ENCODE data around the gene AGAP3. TPM values are rescaled to one million over a fixed set of nuclear protein-coding genes. Genes with fewer than 3 reads are reported as not detected.
A peak's percentile ranks its signal among the peaks of the same experiment; 100 is the strongest.

The AGAP3 gene
- polyA plus RNA-seq, 4 donors, result 56.0 to 71.1 (median 63.4) TPM

- no peak for DNase-seq (ENCODE audit: low read depth in 4 of 4, low spot score in 3 of 4)
Measured at GRCh38 chr7:151057506-151057988, 28.7 kb upstream of the AGAP3 start, which contains the start of gene CDK5. Gene CDK5, minus strand, starts transcription at chr7:151057897. Its CDS starts 49 bp downstream, at chr7:151057848.

DNA sequence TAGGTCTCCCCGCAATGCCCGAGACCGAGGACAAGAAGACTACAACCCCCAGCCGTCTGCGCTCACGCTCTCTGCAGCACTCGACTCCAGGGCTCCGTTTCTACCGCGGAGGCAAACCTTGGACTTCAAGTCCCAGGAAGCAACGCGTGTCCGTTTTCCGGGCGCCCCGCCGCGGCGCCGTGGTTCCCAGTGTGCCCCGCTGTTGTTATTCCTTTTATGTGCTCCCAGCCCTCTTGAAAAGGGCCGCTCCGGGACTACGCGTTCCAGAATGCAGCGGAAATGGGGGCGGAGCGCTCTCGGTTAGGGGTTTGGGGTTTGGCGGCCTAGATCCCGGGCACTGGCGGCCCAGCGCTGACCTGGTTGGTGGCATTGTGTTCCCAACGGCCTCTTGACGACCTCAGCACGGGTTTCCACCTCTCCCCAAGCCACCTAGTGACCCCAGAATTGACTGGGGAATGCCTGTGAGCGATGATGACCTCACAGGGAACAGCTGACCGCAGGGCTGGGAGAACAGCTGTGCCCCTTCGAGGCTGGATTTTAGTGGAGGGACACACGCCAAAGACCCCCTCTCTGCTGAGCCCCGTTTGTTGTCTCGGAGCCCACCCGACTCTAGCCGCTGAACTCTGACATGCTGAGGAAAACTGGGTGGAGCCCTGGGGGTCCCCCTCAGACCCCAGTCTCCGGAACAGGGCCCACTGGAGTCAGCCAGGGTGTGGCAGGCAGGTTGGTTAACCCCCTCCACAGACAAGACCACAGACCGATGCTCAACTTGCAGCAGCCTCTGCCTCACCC lies 28.1 kb upstream of the AGAP3 start:
- DNase-seq (ENCODE audit: low read depth in 4 of 4, low spot score in 3 of 4), result peak; percentile 95 to 99 (median 97)

DNA sequence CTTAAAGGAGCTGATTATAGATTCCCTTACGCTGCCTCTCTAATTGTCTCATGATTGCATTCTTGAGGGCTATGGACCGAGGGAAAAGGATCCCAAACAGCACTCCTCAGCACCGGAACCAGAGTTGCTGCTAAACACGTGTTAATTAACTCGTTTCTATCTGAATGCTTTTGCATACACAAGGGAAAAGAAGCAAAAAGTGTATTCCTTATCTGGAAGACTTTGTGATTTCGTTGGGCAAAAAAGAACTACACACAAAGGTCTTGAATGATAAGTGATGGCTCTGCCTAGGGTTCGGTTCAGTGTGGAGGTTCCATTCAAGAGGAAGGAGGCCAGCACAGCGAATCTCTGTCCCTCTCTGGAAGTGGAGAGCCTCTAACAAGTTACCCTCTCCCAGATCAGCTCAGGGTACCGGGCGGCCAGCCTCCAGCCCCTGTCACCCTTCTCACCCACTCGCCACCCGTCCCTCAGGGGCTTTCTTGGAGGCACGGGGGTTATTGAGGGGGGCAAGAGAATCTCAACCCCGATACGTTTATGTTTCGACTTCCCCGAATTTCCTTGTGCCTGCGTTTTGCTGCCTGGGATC lies 27.4 kb upstream of the AGAP3 start:
- DNase-seq (ENCODE audit: low read depth in 4 of 4, low spot score in 3 of 4), result peak in 1 of 4 donors; percentile 26

DNA sequence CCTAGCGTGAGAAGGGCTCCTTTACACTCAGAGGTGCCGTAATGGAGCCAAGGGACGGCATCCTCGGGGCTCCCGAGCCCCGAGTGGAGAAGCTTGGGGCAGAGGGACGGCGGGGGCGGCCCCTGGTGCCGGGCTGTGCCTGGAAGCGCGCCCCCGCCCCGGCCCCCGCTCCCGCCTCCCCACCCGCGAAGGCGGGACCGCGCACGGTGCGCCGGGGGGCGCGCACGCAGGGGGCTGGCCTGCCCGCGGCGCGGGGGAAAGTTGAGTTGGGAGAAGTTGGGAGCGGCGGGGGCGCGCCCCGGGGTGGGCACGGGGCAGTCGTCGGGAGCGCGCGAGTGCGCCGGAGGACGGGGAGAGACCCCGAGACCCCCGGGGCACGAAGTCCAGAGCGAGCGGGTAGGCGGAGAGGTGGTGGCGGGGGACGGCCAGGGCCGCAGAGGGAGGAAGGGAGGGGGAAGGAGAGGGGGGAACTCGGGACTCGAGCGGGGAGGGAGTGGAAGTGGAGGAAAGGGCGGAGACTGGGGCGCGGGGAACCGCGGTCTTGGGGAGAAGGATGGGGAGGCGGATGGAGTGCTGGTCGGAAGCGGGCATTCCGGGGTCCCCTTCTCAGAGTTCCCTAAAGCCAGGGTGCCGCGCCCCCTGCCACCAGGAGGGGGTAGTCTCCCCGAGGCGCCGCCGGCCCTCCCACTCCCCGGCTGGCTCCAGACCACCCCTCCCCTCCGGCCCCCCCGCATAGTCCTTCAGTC lies 26.7 kb upstream of the AGAP3 start, which contains the start of gene SLC4A2:
Gene SLC4A2 (plus strand): TSS at position 223 of the 746 bp plus-strand sequence. CDS start 2,399 bp downstream, outside the sequence.
- DNase-seq (ENCODE audit: low read depth in 4 of 4, low spot score in 3 of 4), result peak in 3 of 4 donors; percentile 65 to 73 (median 70)

DNA sequence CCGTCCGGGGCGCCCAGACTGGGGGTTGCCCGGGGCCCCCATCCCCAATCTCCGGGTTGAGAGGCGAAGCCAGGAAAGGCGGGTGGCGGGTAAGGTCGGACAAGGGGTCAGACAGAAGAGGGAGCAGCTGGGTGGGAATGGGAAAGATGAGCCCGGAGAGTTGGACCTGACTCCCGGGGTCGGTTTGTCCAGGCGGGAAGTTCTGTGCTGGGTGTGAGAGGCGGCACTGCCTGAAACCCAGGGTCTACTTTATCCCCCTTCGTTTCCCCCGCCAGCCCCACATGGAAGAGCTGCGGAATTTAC lies 26.2 kb upstream of the AGAP3 start:
- DNase-seq (ENCODE audit: low read depth in 4 of 4, low spot score in 3 of 4), result no peak

DNA sequence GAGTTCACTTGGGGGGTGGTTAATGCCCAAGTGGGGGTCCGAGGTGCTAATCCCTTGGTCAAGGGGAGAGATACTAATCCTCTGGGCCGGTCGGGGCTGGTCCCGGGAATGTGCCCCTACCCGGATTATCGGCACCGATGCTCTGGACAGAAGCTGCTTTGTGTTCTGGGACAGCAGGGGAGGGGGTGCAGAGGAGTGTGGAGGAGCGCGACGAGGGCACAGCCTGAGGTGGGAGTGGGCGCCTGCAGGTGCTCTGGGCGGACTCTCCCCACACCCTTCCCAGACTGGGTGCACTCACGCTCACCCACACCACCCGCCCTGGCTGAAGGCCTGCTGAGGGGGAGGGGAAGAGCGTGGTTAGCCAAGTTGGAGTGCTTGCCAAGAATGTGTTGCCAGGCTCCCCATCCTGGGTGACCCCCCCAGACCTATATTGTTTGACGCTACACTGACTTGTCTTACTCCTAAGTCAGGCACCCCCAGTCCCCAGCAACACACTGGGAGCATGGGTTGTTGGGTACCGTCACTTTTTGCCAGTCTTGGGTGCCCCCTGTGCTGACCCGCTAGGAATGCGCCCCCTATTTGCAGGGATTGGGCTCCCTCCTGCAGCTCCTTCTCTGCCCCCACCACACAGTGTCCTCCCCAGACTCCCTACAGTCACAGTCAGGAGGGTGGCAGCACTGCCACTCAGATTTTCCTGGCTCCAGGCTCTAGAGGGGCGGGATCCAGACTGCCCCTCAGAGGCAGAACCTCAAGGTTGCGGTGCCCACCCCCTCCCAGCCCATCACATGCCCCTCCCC lies 25.7 kb upstream of the AGAP3 start:
- DNase-seq (ENCODE audit: low read depth in 4 of 4, low spot score in 3 of 4), result no peak

- DNase-seq (ENCODE audit: low read depth in 4 of 4, low spot score in 3 of 4), result no peak
Measured at GRCh38 chr7:151061213-151062110, 24.8 kb upstream of the AGAP3 start.

- no peak for DNase-seq (ENCODE audit: low read depth in 4 of 4, low spot score in 3 of 4)
Measured at GRCh38 chr7:151062111-151062398, 24.2 kb upstream of the AGAP3 start.

- DNase-seq (ENCODE audit: low read depth in 4 of 4, low spot score in 3 of 4), result no peak
Measured at GRCh38 chr7:151062399-151063211, 23.7 kb upstream of the AGAP3 start.

GRCh38 chr7:151063212-151063561 lies 23.1 kb upstream of the AGAP3 start:
- DNase-seq (ENCODE audit: low read depth in 4 of 4, low spot score in 3 of 4), result no peak

DNA sequence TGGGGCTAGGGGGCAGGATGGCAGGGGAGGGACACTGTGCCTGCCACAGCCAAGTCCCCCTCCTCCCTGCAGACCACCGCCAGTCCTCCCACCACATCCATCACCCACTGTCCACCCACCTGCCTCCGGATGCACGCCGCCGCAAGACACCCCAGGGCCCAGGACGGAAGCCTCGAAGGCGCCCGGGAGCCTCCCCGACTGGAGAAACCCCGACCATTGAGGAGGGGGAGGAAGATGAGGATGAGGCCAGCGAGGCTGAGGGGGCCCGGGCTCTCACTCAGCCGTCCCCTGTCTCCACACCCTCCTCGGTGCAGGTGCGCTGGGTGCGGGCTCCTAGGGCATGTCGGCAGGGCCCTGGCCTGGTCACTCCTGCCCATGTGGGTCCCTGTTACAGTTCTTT lies 21.8 kb upstream of the AGAP3 start:
- DNase-seq (ENCODE audit: low read depth in 4 of 4, low spot score in 3 of 4), result no peak

DNA sequence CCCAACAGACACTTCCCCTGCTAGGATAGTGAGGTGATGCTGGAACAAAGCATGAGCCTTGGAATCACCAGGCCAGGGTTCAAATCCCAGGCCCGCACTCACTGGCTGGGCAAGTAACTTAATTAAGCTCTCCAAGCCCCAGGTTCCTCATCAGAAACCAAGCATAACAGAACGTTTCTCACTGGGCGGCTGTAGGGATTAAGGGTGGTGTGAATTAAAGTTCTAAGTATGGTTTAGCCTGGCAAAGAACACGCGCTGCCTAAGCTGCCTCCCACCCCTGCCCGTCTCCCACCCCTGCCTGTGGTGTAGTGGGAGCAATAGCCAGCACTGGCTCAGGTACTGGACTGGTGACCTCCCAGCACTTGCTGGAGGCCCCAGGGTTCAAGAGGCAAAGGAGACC lies 21.3 kb upstream of the AGAP3 start:
- DNase-seq (ENCODE audit: low read depth in 4 of 4, low spot score in 3 of 4), result no peak

GRCh38 chr7:151065516-151065915 lies 20.8 kb upstream of the AGAP3 start:
- no peak for DNase-seq (ENCODE audit: low read depth in 4 of 4, low spot score in 3 of 4)

GRCh38 chr7:151066273-151066974 lies 19.9 kb upstream of the AGAP3 start:
- DNase-seq (ENCODE audit: low read depth in 4 of 4, low spot score in 3 of 4), result no peak

DNA sequence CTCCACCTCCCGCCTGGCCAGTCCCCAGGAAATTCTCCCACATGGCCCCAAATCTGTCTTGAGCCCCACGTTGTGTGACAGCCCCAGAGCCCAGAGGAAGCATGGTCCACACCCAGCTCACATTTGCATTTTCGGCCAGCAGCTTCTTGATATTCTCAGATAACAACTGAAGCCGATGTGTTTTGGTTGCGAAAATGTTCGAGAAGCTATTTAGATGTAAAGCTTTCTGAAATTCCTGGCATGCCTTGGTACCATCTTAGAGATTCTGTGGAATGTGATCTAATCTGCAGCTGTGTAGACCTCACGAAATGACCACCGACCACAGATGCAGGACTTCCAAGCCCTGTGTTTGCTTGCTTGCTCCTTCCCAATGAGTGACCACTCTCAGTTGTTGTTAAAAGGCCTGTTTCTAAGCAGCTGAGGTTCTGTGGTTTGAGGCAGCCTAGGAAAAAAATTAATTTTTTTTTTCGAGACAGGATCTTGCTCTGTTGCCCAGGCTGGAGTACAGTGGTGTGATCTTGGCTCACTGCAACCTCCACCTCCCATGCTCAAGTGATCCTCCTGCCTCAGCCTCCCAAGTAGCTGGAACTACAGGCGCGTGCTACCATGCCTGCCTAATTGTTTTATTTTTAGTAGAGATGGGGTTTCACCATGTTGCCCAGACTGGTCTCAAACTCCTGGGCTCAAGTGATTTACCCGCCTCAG lies 18.1 kb upstream of the AGAP3 start:
- no peak for DNase-seq (ENCODE audit: low read depth in 4 of 4, low spot score in 3 of 4)

- no peak for DNase-seq (ENCODE audit: low read depth in 4 of 4, low spot score in 3 of 4)
Measured at GRCh38 chr7:151069841-151070573, 16.3 kb upstream of the AGAP3 start.

DNA sequence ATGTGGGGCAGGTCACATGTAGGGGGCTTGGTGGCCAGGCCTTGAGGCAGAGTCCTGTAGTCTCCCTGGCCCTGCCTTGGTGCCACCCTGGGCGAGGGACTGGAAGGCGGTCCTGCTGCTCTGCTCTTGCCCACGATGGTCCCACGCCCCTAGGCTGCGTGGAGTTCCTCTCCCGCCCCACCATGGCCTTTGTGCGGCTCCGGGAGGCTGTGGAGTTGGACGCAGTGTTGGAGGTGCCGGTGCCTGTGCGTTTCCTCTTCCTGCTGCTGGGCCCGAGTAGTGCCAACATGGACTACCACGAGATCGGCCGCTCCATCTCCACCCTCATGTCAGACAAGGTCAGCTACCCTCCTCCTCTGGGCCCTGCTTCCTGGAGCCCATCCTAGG lies 15.7 kb upstream of the AGAP3 start:
- DNase-seq (ENCODE audit: low read depth in 4 of 4, low spot score in 3 of 4), result no peak
